Measurements from ENCODE around the gene TXNRD1. TPM values are rescaled to one million over a fixed set of nuclear protein-coding genes. Genes with fewer than 3 reads are reported as not detected.

The TXNRD1 gene
- total RNA-seq, 1 donor from 2014 or later, result 72.0 TPM

- Mint-ChIP-seq H3K27ac (no peak overlapping the region), H3K27me3 (peaks cover 11% of the 10 kb centered on the region), H3K9me3 (no peaks in the 10 kb centered on the region), H3K4me3 (no peak overlapping the region), H3K36me3 (ENCODE audit: low read depth) (no peaks in the 10 kb centered on the region), H3K4me1 (no peaks in the 10 kb centered on the region)
- ChIA-PET CTCF (no interaction called here), POLR2A (no interaction called here)
- intact Hi-C loops (cut with micrococcal nuclease), result no loop called here
- ATAC-seq (ENCODE audit: low read depth), result no peak
- TF ChIP-seq, protein P1, sequence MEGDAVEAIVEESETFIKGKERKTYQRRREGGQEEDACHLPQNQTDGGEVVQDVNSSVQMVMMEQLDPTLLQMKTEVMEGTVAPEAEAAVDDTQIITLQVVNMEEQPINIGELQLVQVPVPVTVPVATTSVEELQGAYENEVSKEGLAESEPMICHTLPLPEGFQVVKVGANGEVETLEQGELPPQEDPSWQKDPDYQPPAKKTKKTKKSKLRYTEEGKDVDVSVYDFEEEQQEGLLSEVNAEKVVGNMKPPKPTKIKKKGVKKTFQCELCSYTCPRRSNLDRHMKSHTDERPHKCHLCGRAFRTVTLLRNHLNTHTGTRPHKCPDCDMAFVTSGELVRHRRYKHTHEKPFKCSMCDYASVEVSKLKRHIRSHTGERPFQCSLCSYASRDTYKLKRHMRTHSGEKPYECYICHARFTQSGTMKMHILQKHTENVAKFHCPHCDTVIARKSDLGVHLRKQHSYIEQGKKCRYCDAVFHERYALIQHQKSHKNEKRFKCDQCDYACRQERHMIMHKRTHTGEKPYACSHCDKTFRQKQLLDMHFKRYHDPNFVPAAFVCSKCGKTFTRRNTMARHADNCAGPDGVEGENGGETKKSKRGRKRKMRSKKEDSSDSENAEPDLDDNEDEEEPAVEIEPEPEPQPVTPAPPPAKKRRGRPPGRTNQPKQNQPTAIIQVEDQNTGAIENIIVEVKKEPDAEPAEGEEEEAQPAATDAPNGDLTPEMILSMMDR (IDR thresholded peaks at IDR 0.05), result no peak
- no peak for DNase-seq
Observed at GRCh38 chr12:104177663-104178501, 37.7 kb upstream of the TXNRD1 start.

DNA sequence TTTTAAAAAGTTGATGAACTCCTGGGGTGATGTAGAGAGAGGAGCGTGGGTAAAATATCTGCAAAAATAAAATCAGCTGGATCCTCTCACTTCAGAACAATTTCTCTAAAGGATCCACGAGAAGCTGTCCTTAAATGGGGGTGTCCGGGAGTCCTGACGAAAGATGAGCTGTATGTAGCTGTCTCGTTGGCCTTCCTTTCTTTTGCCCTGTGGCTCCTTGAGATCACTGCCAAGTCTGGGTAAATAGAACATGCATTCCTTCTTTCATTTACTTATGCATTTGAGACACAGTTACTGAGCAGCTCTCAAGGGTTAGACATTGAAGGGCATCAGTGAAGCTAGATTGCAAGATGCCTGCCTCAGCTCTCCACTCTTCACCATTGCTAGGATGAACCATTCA lies 35.2 kb upstream of the TXNRD1 start:
- ATAC-seq (ENCODE audit: low read depth) (no peak), DNase-seq (no peak)
- H3K4me1 Mint-ChIP-seq, result no peaks in the 10 kb centered on the region
- H3K9me3 Mint-ChIP-seq, result peaks cover 4% of the 10 kb centered on the region
- H3K27me3 Mint-ChIP-seq, result peaks cover 11% of the 10 kb centered on the region
- CTCF ChIA-PET, result no interaction called here
- intact Hi-C loops (cut with micrococcal nuclease), result no loop called here
- no peak overlapping the region for H3K4me3 Mint-ChIP-seq
- POLR2A ChIA-PET, result no interaction called here
- TF ChIP-seq, protein P1 (IDR thresholded peaks at IDR 0.05), result no peak
- H3K27ac Mint-ChIP-seq, result no peak overlapping the region
- H3K36me3 Mint-ChIP-seq (ENCODE audit: low read depth), result no peaks in the 10 kb centered on the region

GRCh38 chr12:104181313-104181712 lies 34.3 kb upstream of the TXNRD1 start:
- peaks cover 4% of the 10 kb centered on the region for H3K9me3 Mint-ChIP-seq
- H3K27ac Mint-ChIP-seq, result no peak overlapping the region
- no peak overlapping the region for H3K4me3 Mint-ChIP-seq
- H3K27me3 Mint-ChIP-seq, result peaks cover 11% of the 10 kb centered on the region
- ATAC-seq (ENCODE audit: low read depth) (no peak), DNase-seq (no peak)
- H3K4me1 Mint-ChIP-seq, result no peaks in the 10 kb centered on the region
- TF ChIP-seq, protein P1 (IDR thresholded peaks at IDR 0.05), result no peak
- POLR2A ChIA-PET, result no interaction called here
- intact Hi-C loops (cut with micrococcal nuclease), result no loop called here
- CTCF ChIA-PET, result no interaction called here
- H3K36me3 Mint-ChIP-seq (ENCODE audit: low read depth), result no peaks in the 10 kb centered on the region

DNA sequence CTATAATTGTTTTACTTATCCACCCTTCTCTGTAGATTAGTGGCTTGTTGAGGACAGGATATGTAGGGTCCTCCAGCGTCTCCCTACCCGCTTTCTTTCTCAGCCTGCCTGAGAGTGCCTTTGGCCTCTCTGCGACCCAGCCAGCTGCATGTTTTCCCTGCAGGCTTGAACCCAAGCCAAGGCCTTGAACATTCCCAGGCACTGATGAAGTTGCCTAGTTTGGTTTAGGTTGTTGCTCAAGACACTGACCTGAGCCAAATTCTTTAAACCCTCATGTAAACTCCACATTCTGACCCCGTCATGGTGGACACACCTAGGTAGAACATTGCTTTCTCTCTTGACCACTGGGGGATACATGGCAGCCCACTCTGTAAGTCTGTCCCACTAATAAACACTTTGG lies 33.4 kb upstream of the TXNRD1 start:
- H3K4me3 Mint-ChIP-seq, result no peak overlapping the region
- peaks cover 11% of the 10 kb centered on the region for H3K27me3 Mint-ChIP-seq
- no peaks in the 10 kb centered on the region for H3K36me3 Mint-ChIP-seq (ENCODE audit: low read depth)
- ChIA-PET POLR2A (no interaction called here), CTCF (no interaction called here)
- TF ChIP-seq, protein P1 (IDR thresholded peaks at IDR 0.05), result no peak
- no peak for DNase-seq
- H3K27ac Mint-ChIP-seq, result no peak overlapping the region
- H3K4me1 Mint-ChIP-seq, result no peaks in the 10 kb centered on the region
- intact Hi-C loops (cut with micrococcal nuclease), result no loop called here
- H3K9me3 Mint-ChIP-seq, result peaks cover 4% of the 10 kb centered on the region
- ATAC-seq (ENCODE audit: low read depth), result no peak

- Mint-ChIP-seq H3K4me1 (no peaks in the 10 kb centered on the region), H3K4me3 (no peak overlapping the region), H3K27ac (no peak overlapping the region), H3K9me3 (peaks cover 4% of the 10 kb centered on the region), H3K27me3 (peaks cover 11% of the 10 kb centered on the region), H3K36me3 (ENCODE audit: low read depth) (no peaks in the 10 kb centered on the region)
- POLR2A ChIA-PET, result interaction anchor here (0.5 kb wide), 1 partner anchor 77 kb away, joined by 4 read pairs; no protein-coding TSS in a partner anchor
- ATAC-seq (ENCODE audit: low read depth) (no peak), DNase-seq (no peak)
- CTCF ChIA-PET, result no interaction called here
- intact Hi-C loops (cut with micrococcal nuclease), result no loop called here
- TF ChIP-seq, protein P1 (IDR thresholded peaks at IDR 0.05), result no peak
Observed at GRCh38 chr12:104182621-104183378, 32.8 kb upstream of the TXNRD1 start.

All from activated B cell treated with CpG ODN at 0.5 μM for 24 hours (primary cell).